Activated CD4-positive, alpha-beta memory T cell treated with anti-CD3 and anti-CD28 coated beads, Interleukin-2, amount 10 ng/mL, durations not matched to agents 7 days and 5 days (primary cell): ENCODE results near the gene LKAAEAR1. TPM values are rescaled to one million over a fixed set of nuclear protein-coding genes. Genes with fewer than 3 reads are reported as not detected.

Source experiments
- CTCF ChIA-PET: fragments of 350-600 bp; sonication (Branson Sonifier 250); formaldehyde crosslinking; loops from one replicate; lab custom pipeline; 2021; ENCODE audit warnings: antibody characterized with exemption, inconsistent platforms; lab: Charles Lee
- POLR2A ChIA-PET: fragments of 350-600 bp; sonication (Branson Sonifier 250); formaldehyde crosslinking; loops from one replicate; lab custom pipeline; 2021; ENCODE audit warnings: antibody characterized with exemption; lab: Charles Lee
- DNase-seq: peaks from one replicate; pipeline ENCODE4 v3.0.0-alpha.2; 2020
- H3K27ac Mint-ChIP-seq: one replicate; pipeline ENCODE4 v1.8.0; 2021; ENCODE audit warnings: mild to moderate bottlenecking, mixed read lengths
- H3K27me3 Mint-ChIP-seq: one replicate; pipeline ENCODE4 v1.8.0; 2021; ENCODE audit warnings: mixed read lengths
- H3K36me3 Mint-ChIP-seq: one replicate; pipeline ENCODE4 v1.8.0; 2021; ENCODE audit warnings: low read depth, mixed read lengths
- H3K4me1 Mint-ChIP-seq: one replicate; pipeline ENCODE4 v1.8.0; 2021; ENCODE audit warnings: mixed read lengths
- H3K4me3 Mint-ChIP-seq: one replicate; pipeline ENCODE4 v1.8.0; 2021; ENCODE audit warnings: mild to moderate bottlenecking, mixed read lengths
- H3K9me3 Mint-ChIP-seq: one replicate; pipeline ENCODE4 v1.8.0; 2021; ENCODE audit warnings: mixed read lengths
- total RNA-seq, 2 experiments: library from RNA; stranded (reverse); gene quantifications; one replicate each; pipeline ENCODE4 v1.2.3, GENCODE V29; 2021

Gene LKAAEAR1
- total RNA-seq, 2 experiments from 2014 or later: 0.38 TPM; not detected in 1

DNA sequence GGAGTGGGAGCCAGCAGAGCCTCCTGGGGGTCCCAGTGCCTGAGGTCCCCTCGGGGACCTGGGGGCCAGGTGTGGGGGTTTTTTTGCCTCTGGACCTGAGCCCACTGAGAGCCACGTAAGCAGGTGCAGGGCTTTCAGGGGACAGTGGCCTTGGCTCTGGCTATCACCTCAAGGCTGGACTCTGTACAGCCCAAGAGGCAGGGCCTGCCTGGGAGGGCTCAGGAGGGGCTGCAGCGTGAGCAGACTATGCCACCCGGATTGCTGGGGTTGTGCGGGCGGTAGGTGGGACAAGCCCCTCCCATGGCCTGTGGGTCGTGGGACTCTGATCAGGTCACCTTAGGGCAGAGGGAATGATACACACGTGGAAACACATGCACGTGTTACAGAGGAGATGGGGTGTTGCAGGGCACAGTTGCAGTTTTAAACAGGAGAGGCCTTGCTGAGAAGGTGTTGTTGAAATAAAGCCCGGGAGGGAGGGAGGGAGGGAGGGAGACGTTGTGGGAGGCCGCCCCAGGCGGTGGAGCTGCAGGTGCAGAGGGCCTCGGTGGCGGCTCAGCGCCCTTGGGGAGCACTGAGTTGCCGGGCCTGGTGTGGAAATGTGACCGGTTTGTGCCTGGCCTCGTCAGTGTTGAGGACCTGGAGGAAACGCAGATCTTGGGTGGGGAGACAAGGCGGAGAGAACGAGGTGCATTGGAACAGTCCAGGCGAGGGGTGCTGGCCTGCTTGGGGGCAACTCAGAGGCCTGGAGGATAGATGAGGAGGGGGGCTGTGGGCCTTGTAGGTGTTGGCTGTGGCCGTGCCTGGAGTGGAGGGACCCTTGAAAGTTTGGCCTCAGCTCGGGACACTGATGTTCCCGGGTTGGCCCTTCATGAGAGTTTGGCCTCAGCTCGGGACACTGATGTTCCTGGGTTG lies 18.9 kb downstream of the LKAAEAR1 start:
- POLR2A ChIA-PET: interaction anchor here (0.8 to 4.6 kb wide), 9 partner anchors 8 to 545 kb away, joined by 3 to 74 read pairs (median 3); partner anchors contain the start of genes C20orf204, OPRL1, PPDPF and PRPF6
- CTCF ChIA-PET: interaction anchor here (0.7 to 2.3 kb wide), 6 partner anchors 8 to 90 kb away, joined by 3 to 12 read pairs (median 4); partner anchors contain the start of genes PRPF6 and RGS19
- H3K9me3 Mint-ChIP-seq: no peaks in the 10 kb centered on the region

GRCh38 chr20:64064145-64064698 lies 20.0 kb downstream of the LKAAEAR1 start:
- peak overlapping the region; percentile 89 for H3K27ac Mint-ChIP-seq

More for the DNA sequence above, 18.9 kb downstream of the LKAAEAR1 start:
- Mint-ChIP-seq H3K36me3 (peaks cover 5% of the 10 kb centered on the region), H3K4me3 (peak overlapping the region; percentile 50), H3K27me3 (no peaks in the 10 kb centered on the region), H3K27ac (peak overlapping the region; percentile 89), H3K4me1 (peaks cover 65% of the 10 kb centered on the region)
- peak; percentile 38 for DNase-seq

DNA sequence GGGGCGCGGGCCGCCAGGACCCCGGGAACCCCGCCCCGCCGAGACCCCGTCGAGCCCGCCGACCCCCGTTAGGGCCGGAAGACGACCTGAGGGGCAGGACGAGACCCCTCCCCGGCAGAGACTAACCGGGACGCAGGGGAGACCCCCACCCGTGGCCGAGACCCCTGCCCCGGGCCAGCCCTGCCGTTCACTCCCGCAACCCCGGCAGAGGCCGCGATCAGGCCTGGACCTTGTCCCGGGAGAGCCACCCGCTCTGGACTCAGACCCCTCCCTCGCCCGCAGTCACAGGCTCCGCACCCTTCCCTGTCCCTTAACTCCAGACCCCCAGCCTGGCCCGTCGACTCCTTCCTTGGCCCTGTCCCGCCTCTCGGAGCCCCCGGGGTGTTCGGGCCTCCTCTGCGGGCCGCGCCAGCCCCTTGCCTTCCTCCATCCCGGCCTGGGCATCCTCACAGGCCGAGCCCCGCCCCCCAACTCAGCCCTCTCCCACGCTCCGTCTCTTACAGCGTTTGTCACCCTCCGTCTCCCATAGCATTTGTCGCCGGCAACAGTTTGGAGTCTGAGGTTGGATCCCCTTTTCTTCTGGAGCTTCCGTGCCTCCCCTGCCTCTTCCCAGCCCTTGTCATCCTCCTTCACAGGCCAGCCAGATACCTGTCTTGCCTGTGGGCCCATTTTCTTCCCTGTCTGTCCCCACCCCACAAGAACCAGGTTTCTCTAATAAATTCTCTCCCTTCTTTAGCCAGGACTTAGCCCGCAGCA lies 20.6 kb downstream of the LKAAEAR1 start:
- H3K9me3 Mint-ChIP-seq: no peaks in the 10 kb centered on the region
- peak overlapping the region; percentile 89 for H3K27ac Mint-ChIP-seq
- H3K4me3 Mint-ChIP-seq: peak overlapping the region; percentile 82
- H3K36me3 Mint-ChIP-seq: peaks cover 5% of the 10 kb centered on the region
- H3K4me1 Mint-ChIP-seq: peaks cover 64% of the 10 kb centered on the region
- ChIA-PET POLR2A (interaction anchor here (1.0 to 4.6 kb wide), 11 partner anchors 9 to 107 kb away, joined by 3 to 74 read pairs (median 6); partner anchors contain the start of genes LKAAEAR1, OPRL1, PRPF6 and RGS19), CTCF (interaction anchor here (1.0 to 3.6 kb wide), 9 partner anchors 9 to 526 kb away, joined by 3 to 27 read pairs (median 4); partner anchors contain the start of genes OPRL1, PRPF6, RGS19 and SAMD10)
- no peaks in the 10 kb centered on the region for H3K27me3 Mint-ChIP-seq
- no peak for DNase-seq

More at GRCh38 chr20:64064145-64064698, 20.0 kb downstream of the LKAAEAR1 start:
- Mint-ChIP-seq H3K36me3 (peaks cover 5% of the 10 kb centered on the region), H3K4me1 (peaks cover 65% of the 10 kb centered on the region), H3K4me3 (peak overlapping the region; percentile 82), H3K27me3 (no peaks in the 10 kb centered on the region), H3K9me3 (no peaks in the 10 kb centered on the region)
- DNase-seq: no peak
- POLR2A ChIA-PET: interaction anchor here (1.0 to 4.6 kb wide), 6 partner anchors 9 to 83 kb away, joined by 3 to 74 read pairs (median 4); partner anchors contain the start of genes LKAAEAR1, OPRL1, PRPF6 and RGS19
- CTCF ChIA-PET: no interaction called here

DNA sequence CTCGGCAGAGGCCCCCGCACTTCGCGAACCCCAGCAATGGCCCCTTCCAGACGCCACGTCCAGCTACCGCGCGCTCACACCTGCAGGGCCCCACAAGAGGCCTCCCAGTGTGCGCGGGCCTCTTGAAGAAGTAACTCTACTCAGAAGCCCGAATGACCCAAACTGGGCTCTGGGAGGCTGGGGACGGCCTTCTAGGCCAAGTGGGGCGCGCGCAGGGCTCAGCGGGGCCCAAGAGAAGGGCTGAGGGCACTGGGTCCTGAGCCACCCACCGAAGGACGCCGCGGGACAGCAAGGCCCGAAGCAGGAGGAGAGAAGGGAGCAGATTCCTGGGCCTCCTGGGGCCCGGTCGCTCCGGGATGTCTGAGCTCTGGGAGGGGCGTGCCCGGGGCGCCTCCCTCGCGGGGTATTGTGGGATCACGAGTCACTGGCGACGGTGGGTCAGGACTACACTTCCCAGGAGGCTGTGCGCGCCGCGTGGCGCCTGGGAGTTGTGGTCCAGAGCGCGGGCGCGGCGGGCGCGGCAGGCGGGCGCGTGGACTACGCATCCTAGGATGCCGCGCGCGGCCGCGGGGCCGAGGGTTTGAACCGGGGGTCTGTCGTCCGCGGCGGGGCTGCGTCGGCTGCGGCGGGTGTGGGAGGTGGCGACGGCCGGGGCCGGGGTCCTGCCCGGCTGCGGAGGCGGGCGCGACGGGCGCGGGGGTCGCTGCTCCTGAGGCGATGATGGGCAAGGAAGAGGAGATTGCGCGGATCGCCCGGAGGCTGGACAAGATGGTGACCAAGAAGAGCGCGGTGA lies 21.4 kb downstream of the LKAAEAR1 start, which contains the start of gene TCEA2:
Gene TCEA2 (plus strand): TSS at position 603 of the 793 bp plus-strand sequence. CDS start 115 bp downstream, at position 718.
- Mint-ChIP-seq H3K36me3 (peaks cover 5% of the 10 kb centered on the region), H3K27me3 (no peaks in the 10 kb centered on the region), H3K27ac (peak within 1 kb of the TSS; percentile 89), H3K9me3 (no peaks in the 10 kb centered on the region), H3K4me3 (peak within 1 kb of the TSS; percentile 82), H3K4me1 (peaks cover 65% of the 10 kb centered on the region)
- ChIA-PET POLR2A (interaction anchor here (1.1 to 1.9 kb wide), 8 partner anchors 9 to 326 kb away, joined by 3 to 14 read pairs (median 5); partner anchors contain the start of genes LIME1, RGS19, SAMD10 and UCKL1), CTCF (interaction anchor here (0.9 to 3.6 kb wide), 11 partner anchors 8 to 525 kb away, joined by 3 to 27 read pairs (median 3); partner anchors contain the start of genes OPRL1, PRPF6, RGS19 and SAMD10)
- peak; percentile 97 for DNase-seq

GRCh38 chr20:64062276-64062595 lies 22.0 kb downstream of the LKAAEAR1 start:
- no peak for DNase-seq
- Mint-ChIP-seq H3K4me1 (peaks cover 66% of the 10 kb centered on the region), H3K27ac (no peak overlapping the region), H3K27me3 (no peaks in the 10 kb centered on the region), H3K4me3 (peak overlapping the region; percentile 82), H3K36me3 (peaks cover 5% of the 10 kb centered on the region), H3K9me3 (no peaks in the 10 kb centered on the region)
- ChIA-PET CTCF (interaction anchor here (0.9 to 3.6 kb wide), 11 partner anchors 8 to 524 kb away, joined by 3 to 27 read pairs (median 3); partner anchors contain the start of genes OPRL1, PRPF6, RGS19 and SAMD10), POLR2A (interaction anchor here (1.1 to 1.9 kb wide), 8 partner anchors 9 to 326 kb away, joined by 3 to 14 read pairs (median 5); partner anchors contain the start of genes LIME1, RGS19, SAMD10 and UCKL1)

- no peaks in the 10 kb centered on the region for H3K36me3 Mint-ChIP-seq
- peaks cover 2% of the 10 kb centered on the region for H3K27me3 Mint-ChIP-seq
- peak overlapping the region; percentile 73 for H3K4me3 Mint-ChIP-seq
- POLR2A ChIA-PET: interaction anchor here (3.0 kb wide), 1 partner anchor 20 kb away, joined by 12 read pairs; no protein-coding TSS in a partner anchor
- CTCF ChIA-PET: interaction anchor here (1.1 to 1.3 kb wide), 2 partner anchors 18 to 20 kb away, joined by 3 read pairs; no protein-coding TSS in a partner anchor
- no peaks in the 10 kb centered on the region for H3K9me3 Mint-ChIP-seq
- no peak overlapping the region for H3K27ac Mint-ChIP-seq
- no peak for DNase-seq
- peaks cover 44% of the 10 kb centered on the region for H3K4me1 Mint-ChIP-seq
Measured at GRCh38 chr20:64058536-64058935, 25.7 kb downstream of the LKAAEAR1 start.

DNA sequence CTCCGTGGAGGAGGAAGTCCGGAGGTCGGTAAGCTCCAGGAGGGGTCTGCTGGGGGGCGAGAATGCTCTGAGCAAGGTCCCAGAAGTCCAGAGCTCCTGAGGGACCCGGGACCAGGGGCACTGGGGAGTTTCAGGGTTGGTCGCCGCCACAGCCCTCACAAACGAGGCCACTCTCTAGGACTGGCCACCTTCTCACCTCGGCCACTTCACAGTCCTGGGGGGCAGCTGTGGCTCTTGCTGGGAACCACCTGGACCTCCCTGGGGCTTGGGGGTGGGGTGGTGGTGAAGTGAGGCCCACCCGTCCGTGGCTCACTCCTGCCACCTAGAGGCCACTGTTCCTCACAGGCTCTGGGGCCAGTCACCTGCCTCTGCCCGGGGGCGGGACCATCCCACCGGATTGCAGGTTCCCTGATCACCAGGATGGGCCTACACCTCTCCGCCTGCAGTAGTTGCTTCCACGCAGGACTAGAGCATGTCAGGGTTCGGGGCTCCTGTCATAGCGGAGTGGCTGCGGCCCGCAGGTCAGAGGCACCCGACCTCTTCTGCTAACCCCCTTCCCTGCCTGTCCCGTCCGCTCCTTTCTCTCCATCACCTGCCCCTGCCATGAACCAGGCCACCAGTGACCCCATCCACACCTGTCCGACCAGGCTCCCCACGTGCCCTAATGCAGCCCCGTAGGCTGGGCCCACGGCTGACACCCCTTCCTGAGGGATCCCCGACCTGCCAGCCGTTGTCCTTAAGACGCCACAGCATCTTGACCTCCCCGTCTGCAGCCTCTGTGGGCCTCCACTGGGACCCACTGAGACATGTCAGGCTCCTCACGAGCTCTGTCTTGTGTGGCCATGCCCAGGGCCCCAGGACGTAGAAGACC lies 26.3 kb downstream of the LKAAEAR1 start:
- CTCF ChIA-PET: interaction anchor here (0.7 to 1.9 kb wide), 9 partner anchors 8 to 484 kb away, joined by 3 to 19 read pairs (median 3); partner anchors contain the start of genes OPRL1, PRPF6 and RGS19
- H3K4me1 Mint-ChIP-seq: peaks cover 44% of the 10 kb centered on the region
- no peaks in the 10 kb centered on the region for H3K9me3 Mint-ChIP-seq

DNA sequence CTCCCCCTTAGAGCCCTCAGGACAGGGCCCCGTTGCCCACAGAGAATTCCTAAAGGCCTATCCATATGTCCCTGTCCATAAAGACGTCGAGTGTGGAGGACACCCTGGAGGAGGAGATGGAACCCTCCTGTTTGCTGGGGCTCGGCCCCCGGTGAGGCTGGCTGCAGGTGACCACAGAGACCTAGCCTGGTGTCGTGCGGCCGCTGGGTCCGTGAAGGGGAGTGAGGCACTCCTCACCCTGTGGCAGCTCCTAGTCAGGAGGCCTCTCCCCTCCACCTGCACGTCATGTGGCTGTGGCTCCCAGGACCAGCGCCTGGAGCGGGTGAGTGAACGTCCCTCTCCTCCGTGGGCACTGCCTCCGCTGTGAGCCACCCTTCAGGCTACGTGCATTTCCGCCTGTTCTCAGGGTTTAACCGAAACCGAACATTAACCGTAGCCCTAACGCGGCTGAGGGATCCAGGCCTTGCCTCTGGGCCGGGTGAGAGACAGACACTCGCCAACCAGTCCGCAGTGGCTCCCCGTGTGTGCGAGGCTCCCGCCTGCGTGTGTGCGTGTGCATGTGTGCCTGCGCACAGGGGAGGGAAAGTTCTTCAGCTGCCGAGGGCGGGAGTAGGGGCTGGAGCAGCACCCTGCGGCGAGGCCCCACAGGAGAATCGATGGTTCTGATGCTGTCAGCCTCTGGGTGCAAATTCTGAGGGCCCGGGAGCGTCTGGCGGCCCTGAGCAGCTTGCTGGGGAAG lies 27.1 kb downstream of the LKAAEAR1 start:
- peak overlapping the region; percentile 73 for H3K4me3 Mint-ChIP-seq
- no peaks in the 10 kb centered on the region for H3K9me3 Mint-ChIP-seq
- ChIA-PET CTCF (interaction anchor here (0.7 to 1.9 kb wide), 8 partner anchors 9 to 484 kb away, joined by 3 to 19 read pairs (median 4); partner anchors contain the start of genes OPRL1, PRPF6 and RGS19), POLR2A (interaction anchor here (1.0 to 3.0 kb wide), 2 partner anchors 15 to 18 kb away, joined by 4 to 12 read pairs; no protein-coding TSS in a partner anchor)
- no peaks in the 10 kb centered on the region for H3K36me3 Mint-ChIP-seq
- peaks cover 37% of the 10 kb centered on the region for H3K4me1 Mint-ChIP-seq
- H3K27me3 Mint-ChIP-seq: peaks cover 7% of the 10 kb centered on the region
- peak overlapping the region; percentile 75 for H3K27ac Mint-ChIP-seq
- peak; percentile 45 for DNase-seq

More for the DNA sequence above, 26.3 kb downstream of the LKAAEAR1 start:
- Mint-ChIP-seq H3K27ac (peak overlapping the region; percentile 75), H3K4me3 (peak overlapping the region; percentile 73), H3K27me3 (peaks cover 7% of the 10 kb centered on the region), H3K36me3 (no peaks in the 10 kb centered on the region)
- peak; percentile 86 for DNase-seq
- POLR2A ChIA-PET: interaction anchor here (1.0 to 3.0 kb wide), 2 partner anchors 16 to 19 kb away, joined by 4 to 12 read pairs; no protein-coding TSS in a partner anchor

GRCh38 chr20:64056639-64056888 lies 27.6 kb downstream of the LKAAEAR1 start:
- POLR2A ChIA-PET: interaction anchor here (3.0 kb wide), 1 partner anchor 18 kb away, joined by 12 read pairs; no protein-coding TSS in a partner anchor
- H3K9me3 Mint-ChIP-seq: no peaks in the 10 kb centered on the region
- peaks cover 11% of the 10 kb centered on the region for H3K27me3 Mint-ChIP-seq
- no peaks in the 10 kb centered on the region for H3K36me3 Mint-ChIP-seq
- no peak for DNase-seq
- H3K4me1 Mint-ChIP-seq: peaks cover 34% of the 10 kb centered on the region
- CTCF ChIA-PET: interaction anchor here (1.4 to 1.9 kb wide), 2 partner anchors 18 to 270 kb away, joined by 3 to 19 read pairs; no protein-coding TSS in a partner anchor
- H3K4me3 Mint-ChIP-seq: no peak overlapping the region
- no peak overlapping the region for H3K27ac Mint-ChIP-seq
